ENCODE results near the gene ANKHD1. TPM values are rescaled to one million over a fixed set of nuclear protein-coding genes. Genes with fewer than 3 reads are reported as not detected.

The ANKHD1 gene
- total RNA-seq, 1 donor from 2014 or later: 120 TPM

DNA sequence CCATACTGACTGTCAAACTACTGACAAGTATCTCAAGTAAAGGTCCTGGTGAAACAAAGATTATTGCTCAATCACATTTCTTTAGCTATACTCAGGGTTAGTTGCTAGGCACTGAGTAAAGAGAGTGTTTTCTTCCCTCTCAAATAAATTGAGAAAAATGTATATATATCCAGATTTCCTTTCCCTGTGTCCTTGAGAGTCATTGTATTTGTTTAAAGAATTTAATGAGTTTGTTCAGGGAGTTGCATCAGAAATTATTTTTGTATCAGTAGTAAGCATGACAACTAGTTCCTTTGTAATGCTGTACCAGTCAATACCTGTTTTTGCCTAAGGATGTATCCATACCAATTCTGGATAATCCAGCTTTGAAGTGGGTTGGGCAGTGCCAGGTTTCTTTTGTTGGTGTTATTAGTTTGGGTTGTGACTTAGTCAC, 3.2 kb upstream of the ANKHD1 start:
- Histone ChIP-seq H3K36me3 (no peaks in the 10 kb centered on the region), H3K9me3 (no peaks in the 10 kb centered on the region), H3K27me3 (no peaks in the 10 kb centered on the region), H3K4me3 (no peak overlapping the region), H3K4me1 (peaks cover 15% of the 10 kb centered on the region), H3K27ac (no peak overlapping the region)
- ATAC-seq: no peak
- no peak for DNase-seq
- intact Hi-C loops (cut with DNase I): no loop called here
- TF ChIP-seq, protein P1, sequence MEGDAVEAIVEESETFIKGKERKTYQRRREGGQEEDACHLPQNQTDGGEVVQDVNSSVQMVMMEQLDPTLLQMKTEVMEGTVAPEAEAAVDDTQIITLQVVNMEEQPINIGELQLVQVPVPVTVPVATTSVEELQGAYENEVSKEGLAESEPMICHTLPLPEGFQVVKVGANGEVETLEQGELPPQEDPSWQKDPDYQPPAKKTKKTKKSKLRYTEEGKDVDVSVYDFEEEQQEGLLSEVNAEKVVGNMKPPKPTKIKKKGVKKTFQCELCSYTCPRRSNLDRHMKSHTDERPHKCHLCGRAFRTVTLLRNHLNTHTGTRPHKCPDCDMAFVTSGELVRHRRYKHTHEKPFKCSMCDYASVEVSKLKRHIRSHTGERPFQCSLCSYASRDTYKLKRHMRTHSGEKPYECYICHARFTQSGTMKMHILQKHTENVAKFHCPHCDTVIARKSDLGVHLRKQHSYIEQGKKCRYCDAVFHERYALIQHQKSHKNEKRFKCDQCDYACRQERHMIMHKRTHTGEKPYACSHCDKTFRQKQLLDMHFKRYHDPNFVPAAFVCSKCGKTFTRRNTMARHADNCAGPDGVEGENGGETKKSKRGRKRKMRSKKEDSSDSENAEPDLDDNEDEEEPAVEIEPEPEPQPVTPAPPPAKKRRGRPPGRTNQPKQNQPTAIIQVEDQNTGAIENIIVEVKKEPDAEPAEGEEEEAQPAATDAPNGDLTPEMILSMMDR (IDR thresholded peaks at IDR 0.05): no peak

DNA sequence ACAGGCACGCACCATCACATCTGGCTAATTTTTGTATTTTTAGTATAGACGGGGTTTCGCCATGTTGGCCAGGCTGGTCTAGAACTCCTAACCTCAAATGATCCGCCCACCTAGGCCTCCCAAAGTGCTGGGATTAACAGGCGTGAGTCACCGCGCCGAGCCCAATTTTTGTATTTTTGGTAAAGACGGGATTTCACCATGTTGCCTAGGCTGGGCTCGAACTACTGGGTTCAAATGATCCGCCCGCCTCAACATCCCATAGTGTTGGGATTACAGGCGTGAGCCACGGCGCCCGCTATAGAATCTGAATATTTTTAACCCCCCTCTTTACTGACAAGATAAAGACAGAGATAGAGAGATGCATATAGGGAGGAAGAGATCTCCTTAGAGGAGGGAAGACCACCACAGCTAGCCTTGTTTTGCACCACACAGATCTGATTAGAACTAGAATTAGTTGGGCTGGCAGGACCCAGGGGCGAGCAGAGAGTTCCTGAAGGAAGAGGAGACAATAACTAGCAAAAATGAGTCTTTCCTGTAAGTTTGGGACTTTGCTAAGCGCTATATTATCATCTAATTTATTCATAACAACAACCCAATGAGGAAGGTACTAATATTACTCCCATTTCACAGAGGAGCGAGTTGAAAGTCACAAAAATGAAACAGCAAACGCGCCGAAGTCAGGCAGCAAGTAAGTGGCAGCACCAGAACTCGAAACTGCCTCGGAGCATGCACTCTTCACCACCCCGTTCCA, 1.5 kb upstream of the ANKHD1 start:
- Histone ChIP-seq H3K4me3 (peak overlapping the region; percentile 75), H3K27me3 (no peaks in the 10 kb centered on the region), H3K27ac (peak overlapping the region; percentile 87), H3K4me1 (peaks cover 30% of the 10 kb centered on the region), H3K36me3 (no peaks in the 10 kb centered on the region), H3K9me3 (no peaks in the 10 kb centered on the region)
- TF ChIP-seq, protein P1 (IDR thresholded peaks at IDR 0.05): no peak
- no peak for ATAC-seq
- intact Hi-C loops (cut with DNase I): no loop called here
- DNase-seq: no peak

DNA sequence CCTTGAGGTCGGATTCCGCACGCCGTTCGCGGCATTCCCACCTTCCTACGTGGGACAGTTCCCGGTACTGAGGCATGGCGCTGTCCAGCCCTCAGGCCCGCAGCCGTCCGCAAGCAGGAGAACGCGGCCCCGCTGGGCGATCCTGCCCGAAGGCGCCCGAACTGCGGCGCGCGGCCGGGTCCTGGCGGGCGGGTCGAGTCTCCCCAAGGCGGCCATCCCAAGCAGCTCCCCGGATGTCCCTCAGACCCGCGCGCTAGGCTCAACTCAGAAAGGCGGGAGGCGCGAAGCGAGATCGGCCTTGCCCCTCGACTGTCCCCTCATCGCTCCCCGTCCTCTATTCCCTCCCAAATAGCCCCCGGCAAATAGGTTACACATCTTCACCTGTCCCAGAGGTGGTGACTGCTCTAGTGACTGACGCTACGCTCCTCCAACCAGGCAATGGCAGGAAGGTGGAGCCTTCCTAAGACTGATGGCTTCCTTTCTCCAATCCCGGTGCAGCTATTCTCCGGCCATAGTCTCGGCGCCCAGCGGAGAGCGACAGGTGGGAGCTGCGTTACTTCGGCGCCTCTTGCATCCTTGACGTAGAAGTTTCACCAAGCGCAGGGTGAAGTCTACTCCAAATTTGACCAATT, 787 bp upstream of the ANKHD1 start:
- no peaks in the 10 kb centered on the region for H3K27me3 ChIP-seq
- no peaks in the 10 kb centered on the region for H3K9me3 ChIP-seq
- intact Hi-C loops (cut with DNase I): no loop called here
- H3K27ac ChIP-seq: peak overlapping the region; percentile 87
- H3K36me3 ChIP-seq: peaks cover 3% of the 10 kb centered on the region
- peak; percentile 93 for DNase-seq
- H3K4me1 ChIP-seq: peaks cover 31% of the 10 kb centered on the region
- ATAC-seq: peak; percentile 85
- H3K4me3 ChIP-seq: peak overlapping the region; percentile 75
- TF ChIP-seq, protein P1 (IDR thresholded peaks at IDR 0.05): no peak

DNA sequence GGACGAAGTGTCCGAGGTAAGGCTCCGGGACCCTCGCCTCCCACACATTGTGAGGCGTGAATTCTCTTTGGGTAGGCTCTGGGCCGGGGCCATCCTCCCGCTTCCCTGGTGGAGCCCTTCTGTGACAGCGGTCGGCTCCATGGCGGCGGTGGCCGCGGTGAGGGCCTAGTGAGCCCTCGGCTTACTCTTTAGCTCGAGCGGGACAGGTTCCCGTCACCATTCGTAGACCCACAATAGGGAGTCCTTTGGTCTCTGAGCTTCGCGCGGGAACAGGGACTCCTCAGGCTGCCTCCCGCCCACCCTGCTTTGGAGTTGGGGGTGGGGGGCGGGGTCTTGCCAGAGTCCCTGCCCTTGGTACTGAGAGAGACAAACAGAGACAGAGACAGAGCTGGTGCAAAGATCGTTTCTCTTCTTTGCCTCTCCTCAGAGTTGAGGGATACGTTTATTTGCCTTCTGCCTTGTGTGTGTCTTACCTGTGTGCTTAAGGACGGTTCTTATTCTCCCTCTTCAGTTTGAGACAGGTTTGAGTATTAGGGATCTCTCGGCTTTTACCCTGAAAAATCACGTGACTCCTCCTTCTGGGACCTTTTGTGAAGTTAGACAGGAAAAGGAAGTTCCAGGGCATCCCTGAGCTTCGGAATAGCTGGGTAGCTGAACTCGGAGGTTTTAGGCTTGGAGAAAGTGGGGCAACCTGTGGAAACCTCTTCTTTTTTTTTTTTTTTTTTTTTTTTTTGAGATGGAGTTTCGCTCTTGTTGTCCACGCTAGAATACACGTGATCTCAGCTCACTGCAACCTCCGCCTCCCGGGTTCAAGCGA, 833 bp downstream of the ANKHD1 start:
- H3K27me3 ChIP-seq: no peaks in the 10 kb centered on the region
- H3K27ac ChIP-seq: peak overlapping the region; percentile 94
- H3K4me3 ChIP-seq: peak overlapping the region; percentile 99
- TF ChIP-seq, protein P1 (IDR thresholded peaks at IDR 0.05): no peak
- peaks cover 14% of the 10 kb centered on the region for H3K36me3 ChIP-seq
- intact Hi-C loops (cut with DNase I): no loop called here
- peaks cover 31% of the 10 kb centered on the region for H3K4me1 ChIP-seq
- ATAC-seq: peak; percentile 1
- peak; percentile 74 for DNase-seq
- H3K9me3 ChIP-seq: no peaks in the 10 kb centered on the region

DNA sequence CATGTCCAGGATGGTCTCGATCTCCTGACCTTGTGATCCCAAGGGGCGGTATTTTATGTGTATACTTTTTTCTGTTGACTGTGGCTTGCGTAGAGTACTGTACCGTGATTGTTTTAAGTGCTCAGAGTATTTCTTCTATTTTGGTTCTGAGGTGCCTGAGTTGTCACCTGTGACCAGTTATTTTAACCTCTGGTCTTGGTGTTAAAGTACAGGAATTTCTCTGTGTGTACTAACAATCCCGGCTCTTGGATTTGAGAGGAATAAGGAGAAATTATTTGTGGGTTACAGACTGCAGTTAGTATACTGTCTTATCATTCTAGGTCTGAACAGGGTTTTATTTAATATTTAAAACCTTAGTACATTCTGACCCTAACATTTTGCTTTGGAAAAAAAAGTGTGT, 2.0 kb downstream of the ANKHD1 start:
- H3K9me3 ChIP-seq: no peaks in the 10 kb centered on the region
- no peak for DNase-seq
- TF ChIP-seq, protein P1 (IDR thresholded peaks at IDR 0.05): no peak
- H3K27me3 ChIP-seq: no peaks in the 10 kb centered on the region
- peak overlapping the region; percentile 99 for H3K4me3 ChIP-seq
- ATAC-seq: no peak
- H3K27ac ChIP-seq: no peak overlapping the region
- intact Hi-C loops (cut with DNase I): no loop called here
- H3K4me1 ChIP-seq: peaks cover 41% of the 10 kb centered on the region
- H3K36me3 ChIP-seq: peaks cover 14% of the 10 kb centered on the region
